ENCODE measurements around the gene ELK3.

GRCh38 chr12:96305665-96306064, 111.5 kb downstream of the ELK3 start:
- TF ChIP-seq CTCF (conservative IDR thresholded peaks at IDR 0.05; ENCODE audit: low read length) = no peak
- TF ChIP-seq EZH2phosphoT487 (IDR thresholded peaks at IDR 0.05; ENCODE audit: borderline replicate concordance) = no peak

Data from Loucy (cell line).